Nephron progenitor cell (in vitro differentiated cells): ENCODE data around the gene PTPRK.

Experiments used
- DNase-seq: peaks from one replicate; pipeline ENCODE4 v3.0.0; 2021
- H3K27ac Mint-ChIP-seq: 2 replicates; pipeline ENCODE4 v1.8.0; 2021; ENCODE audit warnings: mild to moderate bottlenecking, moderate library complexity, mixed read lengths
- H3K27me3 Mint-ChIP-seq: 2 replicates; pipeline ENCODE4 v1.8.0; 2021; ENCODE audit warnings: mild to moderate bottlenecking, low read depth, mixed read lengths; ENCODE audit not compliant: poor library complexity
- H3K36me3 Mint-ChIP-seq: 2 replicates; pipeline ENCODE4 v1.8.0; 2021; ENCODE audit warnings: low read depth, mixed read lengths
- H3K4me1 Mint-ChIP-seq: 2 replicates; pipeline ENCODE4 v1.8.0; 2021; ENCODE audit warnings: mixed read lengths
- H3K4me3 Mint-ChIP-seq: 2 replicates; pipeline ENCODE4 v1.8.0; 2021; ENCODE audit warnings: mild to moderate bottlenecking, moderate library complexity, mixed read lengths
- H3K9me3 Mint-ChIP-seq: 2 replicates; pipeline ENCODE4 v1.8.0; 2021; ENCODE audit warnings: mild to moderate bottlenecking, moderate library complexity, mixed read lengths
- TF ChIP-seq, protein P1 (sequence below): fragments of 200-600 bp; sonication (generic); IDR thresholded peaks from 2 replicates; pipeline ENCODE4 v1.5.0; 2021; ENCODE audit warnings: antibody characterized with exemption

PTPRK gene

DNA sequence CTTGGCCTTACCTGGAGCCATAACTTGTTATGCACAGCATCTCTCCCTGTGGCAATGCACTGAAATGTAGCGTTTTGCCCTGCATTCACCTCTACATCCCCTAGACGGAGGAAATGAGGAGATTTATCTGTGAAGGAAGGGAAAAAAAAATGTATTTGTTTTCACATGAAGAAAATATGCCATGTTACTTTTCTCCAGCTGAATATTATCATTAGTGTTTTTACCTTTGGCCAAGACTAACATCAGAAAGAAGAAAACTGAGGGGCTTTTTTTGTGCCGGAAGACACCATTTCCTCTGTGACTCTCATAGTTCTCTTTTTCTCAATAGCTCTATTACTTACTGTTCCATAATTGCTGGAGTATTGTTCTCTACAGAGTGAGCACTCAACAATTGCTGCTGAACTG is 280.4 kb downstream of the PTPRK start:
- H3K9me3 Mint-ChIP-seq: no peaks in the 10 kb centered on the region
- no peaks in the 10 kb centered on the region for H3K36me3 Mint-ChIP-seq
- H3K4me1 Mint-ChIP-seq: peaks cover 6% of the 10 kb centered on the region
- no peak for DNase-seq
- TF ChIP-seq, protein P1, sequence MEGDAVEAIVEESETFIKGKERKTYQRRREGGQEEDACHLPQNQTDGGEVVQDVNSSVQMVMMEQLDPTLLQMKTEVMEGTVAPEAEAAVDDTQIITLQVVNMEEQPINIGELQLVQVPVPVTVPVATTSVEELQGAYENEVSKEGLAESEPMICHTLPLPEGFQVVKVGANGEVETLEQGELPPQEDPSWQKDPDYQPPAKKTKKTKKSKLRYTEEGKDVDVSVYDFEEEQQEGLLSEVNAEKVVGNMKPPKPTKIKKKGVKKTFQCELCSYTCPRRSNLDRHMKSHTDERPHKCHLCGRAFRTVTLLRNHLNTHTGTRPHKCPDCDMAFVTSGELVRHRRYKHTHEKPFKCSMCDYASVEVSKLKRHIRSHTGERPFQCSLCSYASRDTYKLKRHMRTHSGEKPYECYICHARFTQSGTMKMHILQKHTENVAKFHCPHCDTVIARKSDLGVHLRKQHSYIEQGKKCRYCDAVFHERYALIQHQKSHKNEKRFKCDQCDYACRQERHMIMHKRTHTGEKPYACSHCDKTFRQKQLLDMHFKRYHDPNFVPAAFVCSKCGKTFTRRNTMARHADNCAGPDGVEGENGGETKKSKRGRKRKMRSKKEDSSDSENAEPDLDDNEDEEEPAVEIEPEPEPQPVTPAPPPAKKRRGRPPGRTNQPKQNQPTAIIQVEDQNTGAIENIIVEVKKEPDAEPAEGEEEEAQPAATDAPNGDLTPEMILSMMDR: no peak
- no peak overlapping the region for H3K4me3 Mint-ChIP-seq
- no peaks in the 10 kb centered on the region for H3K27me3 Mint-ChIP-seq
- peak overlapping the region; percentile 90 for H3K27ac Mint-ChIP-seq

DNA sequence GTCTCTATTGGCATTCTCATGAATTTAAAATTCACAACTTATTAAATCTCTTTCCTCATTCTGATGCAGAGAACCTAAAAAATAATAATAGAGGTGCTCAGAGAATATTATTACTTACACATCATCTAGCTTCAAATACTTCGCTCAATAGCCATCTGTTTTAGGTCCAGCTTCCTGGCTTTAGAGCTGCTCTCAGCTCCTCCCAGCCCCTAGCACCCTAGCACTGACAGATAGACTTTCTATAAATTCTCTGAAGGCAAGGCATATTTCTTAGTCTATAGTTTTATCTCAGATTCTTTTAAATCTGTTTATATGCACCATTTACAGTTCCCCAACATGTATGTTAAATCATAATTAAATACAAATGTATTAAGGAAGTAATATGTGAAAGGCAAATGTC is 281.3 kb downstream of the PTPRK start:
- Mint-ChIP-seq H3K4me1 (peaks cover 6% of the 10 kb centered on the region), H3K4me3 (no peak overlapping the region)
- DNase-seq: no peak

DNA sequence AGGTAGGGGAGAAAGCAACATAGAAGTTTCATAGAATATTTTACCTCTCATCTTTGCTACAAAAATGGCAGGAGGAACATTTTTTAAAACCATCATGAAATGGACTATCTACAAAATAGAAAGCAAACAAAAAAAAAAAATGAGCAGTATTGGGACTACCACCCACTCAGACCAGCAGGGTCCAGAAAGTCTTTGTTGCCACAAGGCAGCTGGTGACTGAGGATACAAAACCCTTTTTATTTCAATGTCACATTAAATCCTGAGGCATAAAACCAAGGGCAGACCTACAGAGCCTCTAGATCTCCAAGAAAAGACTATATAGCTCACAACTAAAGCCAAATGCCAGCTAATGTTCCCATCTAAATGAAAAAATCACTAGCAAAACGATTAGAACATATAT is 282.2 kb downstream of the PTPRK start:
- Mint-ChIP-seq H3K36me3 (no peaks in the 10 kb centered on the region), H3K27me3 (no peaks in the 10 kb centered on the region), H3K27ac (no peak overlapping the region), H3K4me3 (no peak overlapping the region), H3K9me3 (no peaks in the 10 kb centered on the region), H3K4me1 (peaks cover 6% of the 10 kb centered on the region)
- TF ChIP-seq, protein P1: no peak
- DNase-seq: no peak

More for the DNA sequence above, 281.3 kb downstream of the PTPRK start:
- Mint-ChIP-seq H3K36me3 (no peaks in the 10 kb centered on the region), H3K27ac (peak overlapping the region; percentile 48), H3K9me3 (no peaks in the 10 kb centered on the region), H3K27me3 (no peaks in the 10 kb centered on the region)
- TF ChIP-seq, protein P1: no peak

DNA sequence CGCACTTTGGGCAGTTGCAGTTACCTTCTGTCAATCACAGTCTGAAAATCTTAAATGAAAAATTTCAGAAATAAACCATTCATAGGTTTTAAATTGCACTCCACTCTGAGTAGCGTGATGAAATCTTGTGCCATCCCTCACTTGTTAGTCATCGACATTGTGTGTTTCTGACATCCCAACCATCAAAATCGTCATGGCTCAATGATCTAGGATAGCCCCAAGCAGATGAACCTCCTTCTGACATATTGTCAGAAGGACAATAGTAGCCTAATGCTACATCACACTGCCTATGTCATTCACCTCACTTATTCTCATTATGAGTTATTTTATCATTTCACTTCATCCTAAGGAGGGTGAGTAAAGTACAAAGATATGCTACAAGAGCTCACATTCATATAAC is 284.8 kb downstream of the PTPRK start:
- no peak for DNase-seq
- peaks cover 5% of the 10 kb centered on the region for H3K36me3 Mint-ChIP-seq
- H3K27ac Mint-ChIP-seq: no peak overlapping the region
- H3K4me3 Mint-ChIP-seq: no peak overlapping the region
- H3K4me1 Mint-ChIP-seq: no peaks in the 10 kb centered on the region
- no peaks in the 10 kb centered on the region for H3K9me3 Mint-ChIP-seq
- H3K27me3 Mint-ChIP-seq: no peaks in the 10 kb centered on the region
- TF ChIP-seq, protein P1: no peak

DNA sequence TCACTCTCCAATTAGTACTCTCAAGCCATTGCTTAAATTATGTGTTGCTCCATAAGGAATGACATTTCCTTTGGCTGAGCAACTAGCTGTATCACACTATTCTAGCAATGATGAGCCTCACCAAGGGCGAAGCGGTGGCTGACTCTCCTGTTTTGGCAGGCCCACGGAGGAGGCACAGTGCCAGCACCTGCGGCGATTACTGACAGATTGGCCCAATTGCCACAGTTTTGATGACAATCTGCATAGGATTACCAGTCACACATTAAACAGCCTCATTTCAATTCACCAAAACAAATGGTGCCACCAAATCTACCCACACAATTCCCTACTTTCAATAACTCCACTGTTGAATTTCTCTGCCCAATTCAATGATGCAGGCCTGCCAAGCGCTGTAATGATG is 286.9 kb downstream of the PTPRK start:
- TF ChIP-seq, protein P1: no peak
- Mint-ChIP-seq H3K4me1 (no peaks in the 10 kb centered on the region), H3K9me3 (no peaks in the 10 kb centered on the region), H3K27me3 (no peaks in the 10 kb centered on the region), H3K4me3 (no peak overlapping the region), H3K36me3 (peaks cover 5% of the 10 kb centered on the region), H3K27ac (no peak overlapping the region)
- DNase-seq: no peak

DNA sequence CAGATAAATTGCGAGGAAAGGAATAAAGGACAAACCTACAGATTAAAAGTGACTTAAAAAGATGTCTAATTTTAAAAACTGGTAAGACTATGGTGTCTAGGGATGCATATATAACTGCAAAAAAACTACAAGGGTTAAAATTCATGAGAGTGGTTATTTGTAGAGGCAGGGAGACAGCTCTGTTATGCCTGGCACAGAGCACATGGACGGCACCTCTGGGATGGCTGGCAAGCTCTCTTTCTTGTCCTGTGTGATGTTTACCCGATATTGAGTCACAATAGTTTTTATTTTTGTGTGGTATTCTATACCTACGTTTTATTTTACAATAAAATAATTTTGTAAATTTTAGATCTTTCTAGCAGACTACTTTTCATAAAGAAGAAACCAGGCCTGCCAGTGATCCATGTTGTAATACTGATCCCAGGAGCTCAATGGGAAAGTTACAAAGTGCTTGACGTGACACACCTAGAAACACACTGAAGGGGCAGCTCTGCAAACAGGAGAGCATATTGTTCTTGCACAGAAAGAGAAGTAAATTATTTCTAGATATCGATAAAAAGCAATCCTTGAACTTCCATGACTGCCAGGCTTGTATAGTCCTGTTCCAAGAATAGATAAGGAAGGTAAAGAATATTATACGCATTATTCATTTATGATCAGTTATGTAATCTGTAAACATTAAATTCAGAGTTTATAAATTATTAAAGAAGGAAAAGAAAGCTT is 290.0 kb downstream of the PTPRK start:
- no peaks in the 10 kb centered on the region for H3K27me3 Mint-ChIP-seq
- no peaks in the 10 kb centered on the region for H3K9me3 Mint-ChIP-seq
- H3K27ac Mint-ChIP-seq: no peak overlapping the region
- H3K4me1 Mint-ChIP-seq: no peaks in the 10 kb centered on the region
- TF ChIP-seq, protein P1: no peak
- DNase-seq: no peak
- H3K4me3 Mint-ChIP-seq: no peak overlapping the region
- H3K36me3 Mint-ChIP-seq: peaks cover 15% of the 10 kb centered on the region
